Lung (tissue), 12 donors: ENCODE data around the gene MAG. TPM values are rescaled to one million over a fixed set of nuclear protein-coding genes. Genes with fewer than 3 reads are reported as not detected.

Source experiments
- ATAC-seq: fragments of 200-7000 bp; cut with Tn5 transposase; one replicate; pipeline ENCODE4 v1.9.1; 2020; ENCODE audit warnings: moderate number of reproducible peaks; ENCODE audit not compliant: insufficient read depth, low FRiP score
- DNase-seq, 3 donors: peaks; one replicate each; pipeline ENCODE4 v3.0.0-alpha.2; 2013 to 2017
- H3K27ac ChIP-seq, 2 donors: one replicate each; pipeline ENCODE4 v1.5.1; 2013; ENCODE audit warnings: mild to moderate bottlenecking in 2 of 2, moderate library complexity in 2 of 2, control low read depth in 1 of 2, inconsistent platforms in 1 of 2, low read depth in 1 of 2, low read length in 1 of 2
- H3K27me3 ChIP-seq, 3 donors: one replicate each; pipeline ENCODE4 v1.5.1; 2013; ENCODE audit warnings: low read length in 2 of 3; ENCODE audit not compliant: control insufficient read depth in 3 of 3, insufficient read depth in 3 of 3
- H3K36me3 ChIP-seq, 4 donors: one replicate each; pipeline ENCODE4 v1.5.1; 2013; ENCODE audit warnings: low read length in 4 of 4, mild to moderate bottlenecking in 1 of 4, moderate library complexity in 1 of 4; ENCODE audit not compliant: control insufficient read depth in 4 of 4, insufficient read depth in 4 of 4
- H3K4me1 ChIP-seq, 5 donors: one replicate each; pipeline ENCODE4 v1.5.1; 2013; ENCODE audit warnings: low read length in 5 of 5, mild to moderate bottlenecking in 2 of 5, moderate library complexity in 1 of 5; ENCODE audit not compliant: control insufficient read depth in 5 of 5, insufficient read depth in 5 of 5
- H3K4me3 ChIP-seq: one replicate; pipeline ENCODE4 v1.5.1; 2013; ENCODE audit warnings: mild to moderate bottlenecking, control low read depth, moderate library complexity
- H3K9ac ChIP-seq, 2 donors: one replicate each; pipeline ENCODE4 v1.5.1; 2013; ENCODE audit warnings: low read length in 2 of 2, control low read depth in 1 of 2; ENCODE audit not compliant: insufficient read depth in 1 of 2
- H3K9me3 ChIP-seq, 4 donors: one replicate each; pipeline ENCODE4 v1.5.1; 2013; ENCODE audit warnings: low read length in 3 of 4, mild to moderate bottlenecking in 1 of 4, moderate library complexity in 1 of 4; ENCODE audit not compliant: control insufficient read depth in 4 of 4, insufficient read depth in 3 of 4
- WGBS, 2 donors: extraction: QIAGEN DNeasy Blood & Tissue Kit; methylation state at CpG; one replicate each; pipeline ENCODE4 v1.1.7; 2013; 5-methylcytosine and 5-hydroxymethylcytosine counted together
- polyA plus RNA-seq, 2 donors: library from polyadenylated mRNA; stranded (reverse); fragments of 200-250 nt; gene quantifications; one replicate each; pipeline ENCODE4 v1.2.1, GENCODE V29; 2013
- total RNA-seq, 2 donors: library from RNA; depleted of rRNA in 1 of 2; stranded (reverse); fragments of >200 nt in 1 of 2; gene quantifications; one replicate each; pipeline ENCODE4 v1.2.1, GENCODE V29; 2014 to 2021
- TF ChIP-seq, protein P1 (sequence below): IDR thresholded peaks from 2 replicates; pipeline ENCODE4 v1.5.1; 2012; ENCODE audit warnings: mild to moderate bottlenecking; ENCODE audit errors: control extremely low read depth, extremely low read depth
- donor health status: control.
- donor health status: control.
- donor health status: Bipolar disorder and iron deficiency.
- donor health status: healthy.
- donor health status: DM: yes; HTN: yes; CAD: no.

Gene MAG
- total and polyA plus RNA-seq, 4 donors, result 0.08 to 8.8 (median 1.9) TPM

DNA sequence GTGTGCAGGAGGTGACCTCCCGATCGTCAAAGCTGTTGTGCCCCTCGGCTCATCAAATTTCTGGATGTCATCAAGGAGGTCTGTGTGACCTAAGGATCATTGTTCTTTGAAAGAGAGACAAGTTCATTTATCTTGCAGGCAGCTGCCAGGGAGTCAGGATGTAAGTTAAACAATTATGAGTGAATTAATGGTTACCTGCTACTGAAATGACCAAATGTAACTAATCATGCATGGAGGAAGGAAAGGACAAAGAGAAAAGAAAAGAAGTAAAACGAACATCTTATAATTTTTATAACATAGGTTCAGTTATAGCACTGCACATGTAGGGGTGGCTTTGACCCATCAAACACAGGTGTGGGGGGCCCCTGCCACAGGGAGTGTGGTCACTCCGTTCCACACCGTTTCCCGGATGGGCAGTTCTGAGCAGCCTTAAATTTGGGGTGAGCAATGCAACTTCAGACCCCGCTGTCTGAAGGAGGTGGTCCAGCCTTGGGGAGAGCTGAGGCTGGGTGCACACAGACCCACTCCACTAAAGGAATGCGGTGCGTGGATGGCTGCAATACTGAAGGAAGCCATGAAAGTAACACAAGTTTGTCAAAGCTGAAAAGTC is 42.3 kb downstream of the MAG start:
- Histone ChIP-seq H3K9ac (no peak overlapping the region), H3K4me1 (no peaks in the 10 kb centered on the region), H3K4me3 (no peak overlapping the region), H3K9me3 (no peaks in the 10 kb centered on the region), H3K36me3 (peaks cover 0 to 2% (median 0%) of the 10 kb centered on the region in 4 donors), H3K27ac (no peak overlapping the region), H3K27me3 (no peaks in the 10 kb centered on the region)
- 77 to 92% methylated on average over 10 of the region's 10 CpGs for WGBS, 2 donors
- DNase-seq, result no peak
- TF ChIP-seq, protein P1, sequence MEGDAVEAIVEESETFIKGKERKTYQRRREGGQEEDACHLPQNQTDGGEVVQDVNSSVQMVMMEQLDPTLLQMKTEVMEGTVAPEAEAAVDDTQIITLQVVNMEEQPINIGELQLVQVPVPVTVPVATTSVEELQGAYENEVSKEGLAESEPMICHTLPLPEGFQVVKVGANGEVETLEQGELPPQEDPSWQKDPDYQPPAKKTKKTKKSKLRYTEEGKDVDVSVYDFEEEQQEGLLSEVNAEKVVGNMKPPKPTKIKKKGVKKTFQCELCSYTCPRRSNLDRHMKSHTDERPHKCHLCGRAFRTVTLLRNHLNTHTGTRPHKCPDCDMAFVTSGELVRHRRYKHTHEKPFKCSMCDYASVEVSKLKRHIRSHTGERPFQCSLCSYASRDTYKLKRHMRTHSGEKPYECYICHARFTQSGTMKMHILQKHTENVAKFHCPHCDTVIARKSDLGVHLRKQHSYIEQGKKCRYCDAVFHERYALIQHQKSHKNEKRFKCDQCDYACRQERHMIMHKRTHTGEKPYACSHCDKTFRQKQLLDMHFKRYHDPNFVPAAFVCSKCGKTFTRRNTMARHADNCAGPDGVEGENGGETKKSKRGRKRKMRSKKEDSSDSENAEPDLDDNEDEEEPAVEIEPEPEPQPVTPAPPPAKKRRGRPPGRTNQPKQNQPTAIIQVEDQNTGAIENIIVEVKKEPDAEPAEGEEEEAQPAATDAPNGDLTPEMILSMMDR, result no peak
- no peak for ATAC-seq

DNA sequence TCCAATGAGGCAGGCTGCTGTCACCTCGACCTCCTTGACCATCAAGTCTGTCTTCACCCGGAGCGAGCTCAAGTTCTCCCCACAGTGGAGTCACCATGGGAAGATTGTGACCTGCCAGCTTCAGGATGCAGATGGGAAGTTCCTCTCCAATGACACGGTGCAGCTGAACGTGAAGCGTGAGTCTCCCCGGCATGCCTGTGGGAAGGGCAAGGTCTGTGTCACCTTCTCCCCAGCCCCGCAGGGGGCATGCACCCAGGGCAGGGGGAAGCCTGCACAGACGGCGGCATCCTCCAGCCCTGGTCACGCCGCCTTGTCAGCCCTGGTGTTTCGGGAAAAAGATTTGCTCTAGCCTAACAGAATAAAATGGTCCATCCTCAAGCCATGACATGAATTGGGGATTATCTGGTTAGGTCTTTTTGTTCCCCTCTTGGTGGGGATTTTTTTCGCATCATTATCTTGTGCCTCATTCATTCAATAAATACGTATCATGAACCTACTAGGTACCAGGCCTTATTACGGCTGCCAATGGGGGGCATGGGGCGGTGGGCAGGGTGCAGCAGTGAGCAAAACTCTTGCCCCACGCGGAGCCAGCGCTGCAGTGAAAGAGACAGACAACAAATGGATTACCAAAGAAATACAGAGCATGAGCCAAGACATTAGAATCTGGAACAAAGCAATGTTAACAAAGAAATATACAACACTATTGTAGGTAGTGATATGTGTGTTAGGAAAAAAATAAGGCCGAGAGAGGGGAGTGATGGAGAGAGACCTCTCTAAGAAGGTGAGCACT is 44.4 kb downstream of the MAG start:
- Histone ChIP-seq H3K9ac (no peak overlapping the region), H3K27ac (no peak overlapping the region), H3K27me3 (no peaks in the 10 kb centered on the region), H3K9me3 (no peaks in the 10 kb centered on the region), H3K36me3 (peaks cover 0 to 5% (median 0%) of the 10 kb centered on the region in 4 donors), H3K4me3 (no peak overlapping the region), H3K4me1 (no peaks in the 10 kb centered on the region)
- WGBS, 2 donors, result 88 to 90% methylated on average over 21 of the region's 21 CpGs
- TF ChIP-seq, protein P1, result no peak
- ATAC-seq (no peak), DNase-seq (no peak)

DNA sequence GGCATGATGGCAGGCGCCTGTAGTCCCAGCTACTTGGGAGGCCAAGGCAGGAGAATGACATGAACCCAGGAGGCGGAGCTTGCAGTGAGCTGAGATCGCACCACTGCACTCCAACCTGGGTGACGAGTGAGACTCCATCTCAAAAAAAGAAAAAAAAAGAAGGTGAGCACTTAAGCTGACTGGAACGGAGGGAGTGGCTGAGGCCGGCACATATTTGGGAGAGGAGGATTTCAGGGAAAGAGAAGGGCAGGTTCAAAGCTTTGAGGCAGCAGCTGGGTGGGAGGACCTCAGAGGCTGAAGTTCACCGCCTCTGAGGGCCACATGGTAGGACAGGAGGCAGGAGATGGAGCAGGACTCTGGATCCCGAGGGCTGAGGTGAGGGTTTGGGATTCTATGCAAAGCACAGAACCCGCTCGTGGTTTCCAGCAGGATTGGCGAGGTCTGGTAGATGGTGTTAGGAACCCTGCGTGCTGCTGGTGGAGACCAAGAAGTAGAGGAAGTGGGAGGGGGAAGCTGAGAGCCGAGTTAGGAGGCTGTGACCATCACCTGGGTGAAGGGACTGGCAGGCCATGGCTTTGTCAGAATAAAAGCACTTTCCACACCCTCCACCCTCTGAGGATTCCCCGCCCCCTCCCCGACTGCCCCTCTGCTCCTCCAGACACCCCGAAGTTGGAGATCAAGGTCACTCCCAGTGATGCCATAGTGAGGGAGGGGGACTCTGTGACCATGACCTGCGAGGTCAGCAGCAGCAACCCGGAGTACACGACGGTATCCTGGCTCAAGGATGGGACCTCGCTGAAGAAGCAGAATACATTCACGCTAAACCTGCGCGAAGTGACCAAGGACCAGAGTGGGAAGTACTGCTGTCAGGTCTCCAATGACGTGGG is 45.4 kb downstream of the MAG start:
- Histone ChIP-seq H3K4me3 (no peak overlapping the region), H3K36me3 (peaks cover 0 to 5% (median 0%) of the 10 kb centered on the region in 4 donors), H3K27me3 (no peaks in the 10 kb centered on the region), H3K9me3 (no peaks in the 10 kb centered on the region), H3K27ac (no peak overlapping the region), H3K9ac (no peak overlapping the region), H3K4me1 (no peaks in the 10 kb centered on the region)
- TF ChIP-seq, protein P1, result no peak
- 78 to 85% methylated on average over 25 of the region's 25 CpGs for WGBS, 2 donors
- no peak for DNase-seq
- no peak for ATAC-seq
